ENCODE data around the gene NEDD4. TPM values are rescaled to one million over a fixed set of nuclear protein-coding genes. Genes with fewer than 3 reads are reported as not detected.
"Not testable (repeated sequence)": the region's sequence is repeated elsewhere in the genome, so short reads cannot be mapped to it uniquely, and the experiment has no call there.

NEDD4 gene
- total RNA-seq, 1 experiment from 2014 or later: 57.7 TPM

GRCh38 chr15:55856506-55857164 lies 136.8 kb downstream of the NEDD4 start:
- Mint-ChIP-seq H3K27ac (ENCODE audit: low read depth, unreplicated experiment) (no peak overlapping the region), H3K4me3 (ENCODE audit: unreplicated experiment) (no peak overlapping the region), H3K4me1 (ENCODE audit: insufficient read depth, unreplicated experiment) (no peaks in the 10 kb centered on the region), H3K36me3 (ENCODE audit: insufficient read depth, unreplicated experiment) (peaks cover 100% of the 10 kb centered on the region), H3K27me3 (ENCODE audit: insufficient read depth, unreplicated experiment) (no peaks in the 10 kb centered on the region), H3K9me3 (ENCODE audit: unreplicated experiment) (no peaks in the 10 kb centered on the region)
- no peak for DNase-seq (ENCODE audit: unreplicated experiment)
- CTCF ChIA-PET: interaction anchor here (1.0 kb wide), 1 partner anchor 208 kb away, joined by 4 read pairs; no protein-coding TSS in a partner anchor
- no TSS peak for BruUV-seq (replicated peaks)
- POLR2A ChIA-PET: interaction anchor here (1.1 kb wide), 1 partner anchor 58 kb away, joined by 4 read pairs; no protein-coding TSS in a partner anchor
- intact Hi-C loops (cut with micrococcal nuclease): no loop called here
- no peak for TF ChIP-seq CTCF (IDR thresholded peaks at IDR 0.05; ENCODE audit: unreplicated experiment)

- Mint-ChIP-seq H3K9me3 (ENCODE audit: unreplicated experiment) (no peaks in the 10 kb centered on the region), H3K36me3 (ENCODE audit: insufficient read depth, unreplicated experiment) (peaks cover 100% of the 10 kb centered on the region), H3K4me1 (ENCODE audit: insufficient read depth, unreplicated experiment) (no peaks in the 10 kb centered on the region), H3K27me3 (ENCODE audit: insufficient read depth, unreplicated experiment) (no peaks in the 10 kb centered on the region), H3K27ac (ENCODE audit: low read depth, unreplicated experiment) (no peak overlapping the region), H3K4me3 (ENCODE audit: unreplicated experiment) (no peak overlapping the region)
- no peak for TF ChIP-seq CTCF (IDR thresholded peaks at IDR 0.05; ENCODE audit: unreplicated experiment)
- no TSS peak for BruUV-seq (replicated peaks)
- CTCF ChIA-PET: interaction anchor here (0.6 to 2.1 kb wide), 4 partner anchors 9 to 236 kb away, joined by 3 to 6 read pairs (median 3); no protein-coding TSS in a partner anchor
- DNase-seq (ENCODE audit: unreplicated experiment): no peak
- POLR2A ChIA-PET: interaction anchor here (1.0 kb wide), 1 partner anchor 54 kb away, joined by 3 read pairs; no protein-coding TSS in a partner anchor
- intact Hi-C loops (cut with micrococcal nuclease): no loop called here
Observed at GRCh38 chr15:55853134-55853533, 140.3 kb downstream of the NEDD4 start.

GRCh38 chr15:55846116-55846707 lies 147.2 kb downstream of the NEDD4 start:
- CTCF ChIA-PET: interaction anchor here (0.6 to 6.1 kb wide), 25 partner anchors 8 to 207 kb away, joined by 3 to 66 read pairs (median 4); no protein-coding TSS in a partner anchor
- no TSS peak for BruUV-seq (replicated peaks)
- H3K4me1 Mint-ChIP-seq (ENCODE audit: insufficient read depth, unreplicated experiment): peaks cover 6% of the 10 kb centered on the region
- H3K4me3 Mint-ChIP-seq (ENCODE audit: unreplicated experiment): no peak overlapping the region
- POLR2A ChIA-PET: interaction anchor here (0.5 to 1.6 kb wide), 8 partner anchors 12 to 438 kb away, joined by 3 to 4 read pairs (median 3); partner anchors contain the start of genes CCPG1 and PIERCE2
- H3K27me3 Mint-ChIP-seq (ENCODE audit: insufficient read depth, unreplicated experiment): no peaks in the 10 kb centered on the region
- H3K36me3 Mint-ChIP-seq (ENCODE audit: insufficient read depth, unreplicated experiment): peaks cover 97% of the 10 kb centered on the region
- intact Hi-C loops (cut with micrococcal nuclease): loop anchor here (1.0 to 5.0 kb wide), 4 partner anchors 71 to 251 kb away; no protein-coding TSS in a partner anchor
- peak; percentile 79 for TF ChIP-seq CTCF (IDR thresholded peaks at IDR 0.05; ENCODE audit: unreplicated experiment)
- peak; percentile 81 for DNase-seq (ENCODE audit: unreplicated experiment)
- H3K9me3 Mint-ChIP-seq (ENCODE audit: unreplicated experiment): no peaks in the 10 kb centered on the region
- H3K27ac Mint-ChIP-seq (ENCODE audit: low read depth, unreplicated experiment): no peak overlapping the region

GRCh38 chr15:55842897-55843296 lies 150.5 kb downstream of the NEDD4 start:
- H3K9me3 Mint-ChIP-seq (ENCODE audit: unreplicated experiment); intact Hi-C loops (cut with micrococcal nuclease); DNase-seq (ENCODE audit: unreplicated experiment); H3K4me1 Mint-ChIP-seq (ENCODE audit: insufficient read depth, unreplicated experiment); BruUV-seq (replicated peaks); H3K4me3 Mint-ChIP-seq (ENCODE audit: unreplicated experiment); H3K27me3 Mint-ChIP-seq (ENCODE audit: insufficient read depth, unreplicated experiment); H3K27ac Mint-ChIP-seq (ENCODE audit: low read depth, unreplicated experiment): not testable (repeated sequence)
- POLR2A ChIA-PET: interaction anchor here (0.6 kb wide), 1 partner anchor 229 kb away, joined by 3 read pairs; no protein-coding TSS in a partner anchor
- peaks cover 70% of the 10 kb centered on the region for H3K36me3 Mint-ChIP-seq (ENCODE audit: insufficient read depth, unreplicated experiment)
- CTCF ChIA-PET: interaction anchor here (0.6 to 6.1 kb wide), 5 partner anchors 30 to 211 kb away, joined by 3 to 66 read pairs (median 4); no protein-coding TSS in a partner anchor
